GM19397 (cell line): Measurements from ENCODE around the gene ZNF646.

Source experiments
- ATAC-seq: cut with Tn5 transposase; IDR thresholded peaks from one replicate; pipeline ENCODE4 v1.9.1; 2021; ENCODE audit warnings: mild to moderate bottlenecking, moderate library complexity; ENCODE audit not compliant: unreplicated experiment

The ZNF646 gene

GRCh38 chr16:31130336-31130891 is 56.2 kb downstream of the ZNF646 start:
- no peak for ATAC-seq

GRCh38 chr16:31130899-31131298 is 56.7 kb downstream of the ZNF646 start:
- no peak for ATAC-seq

- no peak for ATAC-seq
Measured at GRCh38 chr16:31131416-31131815, 57.2 kb downstream of the ZNF646 start.

GRCh38 chr16:31131841-31132271 is 57.6 kb downstream of the ZNF646 start:
- ATAC-seq, result no peak

- no peak for ATAC-seq
Measured at GRCh38 chr16:31132303-31132979, 58.2 kb downstream of the ZNF646 start.

GRCh38 chr16:31133046-31133501 is 58.9 kb downstream of the ZNF646 start:
- ATAC-seq, result no peak
